NCI-H460 (cell line): Measurements from ENCODE around the gene DLL1. TPM values are rescaled to one million over a fixed set of nuclear protein-coding genes. Genes with fewer than 3 reads are reported as not detected.
"Not testable (repeated sequence)": the region's sequence is repeated elsewhere in the genome, so short reads cannot be mapped to it uniquely, and the experiment has no call there.

ENCODE experiments used
- DNase-seq: peaks from one replicate; pipeline ENCODE4 v3.0.0-alpha.2; 2016; ENCODE audit warnings: low read depth; ENCODE audit errors: extremely low read depth
- total RNA-seq: library from RNA; depleted of rRNA; stranded (reverse); fragments of >200 nt; shearing (Covaris generic); gene quantifications from 2 replicates; pipeline ENCODE4 v1.2.3, GENCODE V29; 2014

DLL1 gene
- total RNA-seq, 1 experiment from 2014 or later = 0.17 TPM

GRCh38 chr6:170269151-170269845, 21.6 kb downstream of the DLL1 start:
- no peak for DNase-seq

- DNase-seq = no peak
Observed at GRCh38 chr6:170268216-170269129, 22.4 kb downstream of the DLL1 start.

- DNase-seq = no peak
Observed at GRCh38 chr6:170267688-170268087, 23.2 kb downstream of the DLL1 start.

GRCh38 chr6:170266061-170266825, 24.6 kb downstream of the DLL1 start:
- no peak for DNase-seq

- no peak for DNase-seq
Observed at GRCh38 chr6:170265655-170266054, 25.2 kb downstream of the DLL1 start.

- not testable (repeated sequence) for DNase-seq
Observed at GRCh38 chr6:170264644-170265043, 26.2 kb downstream of the DLL1 start.

- DNase-seq = no peak
Observed at GRCh38 chr6:170264086-170264485, 26.8 kb downstream of the DLL1 start.

GRCh38 chr6:170263410-170263809, 27.5 kb downstream of the DLL1 start:
- DNase-seq = no peak

GRCh38 chr6:170262489-170263088, 28.3 kb downstream of the DLL1 start:
- no peak for DNase-seq

- no peak for DNase-seq
Observed at GRCh38 chr6:170261643-170262488, 29.0 kb downstream of the DLL1 start.

GRCh38 chr6:170260686-170261085, 30.2 kb downstream of the DLL1 start:
- no peak for DNase-seq

GRCh38 chr6:170259278-170259677, 31.6 kb downstream of the DLL1 start:
- DNase-seq = no peak

GRCh38 chr6:170258407-170258806, 32.5 kb downstream of the DLL1 start:
- no peak for DNase-seq

GRCh38 chr6:170257376-170257775, 33.5 kb downstream of the DLL1 start:
- DNase-seq = no peak

- DNase-seq = no peak
Observed at GRCh38 chr6:170256641-170257040, 34.2 kb downstream of the DLL1 start.

GRCh38 chr6:170255426-170256125, 35.3 kb downstream of the DLL1 start:
- no peak for DNase-seq

GRCh38 chr6:170254315-170255213, 36.3 kb downstream of the DLL1 start:
- DNase-seq = no peak

GRCh38 chr6:170253910-170254269, 37.0 kb downstream of the DLL1 start:
- DNase-seq = no peak
